Measurements from ENCODE around the gene GJD3.

GJD3 gene

GRCh38 chr17:40351359-40352236 is 12.9 kb downstream of the GJD3 start:
- peak; percentile 75 for DNase-seq

- DNase-seq, result no peak
Measured at GRCh38 chr17:40350689-40351358, 13.7 kb downstream of the GJD3 start.

- DNase-seq, result peak; percentile 17
Measured at GRCh38 chr17:40349895-40350688, 14.4 kb downstream of the GJD3 start.

GRCh38 chr17:40349477-40349894 is 15.1 kb downstream of the GJD3 start:
- no peak for DNase-seq

- DNase-seq, result no peak
Measured at GRCh38 chr17:40348562-40349476, 15.7 kb downstream of the GJD3 start.

GRCh38 chr17:40348136-40348504 is 16.4 kb downstream of the GJD3 start:
- no peak for DNase-seq

- DNase-seq, result no peak
Measured at GRCh38 chr17:40347319-40348135, 17.0 kb downstream of the GJD3 start.

- DNase-seq, result no peak
Measured at GRCh38 chr17:40346765-40347158, 17.8 kb downstream of the GJD3 start.

GRCh38 chr17:40345994-40346764 is 18.4 kb downstream of the GJD3 start:
- DNase-seq, result no peak

GRCh38 chr17:40345161-40345993 is 19.2 kb downstream of the GJD3 start:
- no peak for DNase-seq

- no peak for DNase-seq
Measured at GRCh38 chr17:40344421-40345160, 19.9 kb downstream of the GJD3 start.

GRCh38 chr17:40343219-40344119 is 21.1 kb downstream of the GJD3 start:
- no peak for DNase-seq

- DNase-seq, result no peak
Measured at GRCh38 chr17:40342504-40343218, 21.9 kb downstream of the GJD3 start.

GRCh38 chr17:40341808-40342503 is 22.6 kb downstream of the GJD3 start:
- no peak for DNase-seq

- peak; percentile 85 for DNase-seq
Measured at GRCh38 chr17:40340880-40341807, 23.4 kb downstream of the GJD3 start.
